Neural progenitor cell (in vitro differentiated cells): ENCODE measurements around the gene RASGRP3. TPM values are rescaled to one million over a fixed set of nuclear protein-coding genes. Genes with fewer than 3 reads are reported as not detected.

Source experiments
- DNase-seq: peaks from one replicate; pipeline ENCODE4 v3.0.0-alpha.2; 2016; ENCODE audit warnings: low spot score
- H2AFZ ChIP-seq: fragments of 200-600 bp; sonication (generic); replicated peaks from 2 replicates; pipeline ENCODE4 v1.6.1; 2016; ENCODE audit warnings: antibody characterized with exemption
- H3F3A ChIP-seq: fragments of 200-600 bp; sonication (generic); 2 replicates; pipeline ENCODE4 v1.6.1; 2016; ENCODE audit warnings: antibody characterized with exemption, low read depth
- H3K27ac ChIP-seq: fragments of 200-600 bp; sonication (generic); 2 replicates; pipeline ENCODE4 v1.5.1; 2016; ENCODE audit warnings: mild to moderate bottlenecking
- H3K27me3 ChIP-seq: fragments of 200-600 bp; sonication (generic); 2 replicates; pipeline ENCODE4 v1.6.1; 2016; ENCODE audit warnings: mild to moderate bottlenecking, moderate library complexity
- H3K36me3 ChIP-seq: fragments of 200-600 bp; sonication (generic); 2 replicates; pipeline ENCODE4 v1.5.1; 2016
- H3K4me1 ChIP-seq: fragments of 200-600 bp; sonication (generic); 2 replicates; pipeline ENCODE4 v1.6.1; 2016; ENCODE audit warnings: mixed run types
- H3K4me2 ChIP-seq: fragments of 200-600 bp; sonication (generic); 2 replicates; pipeline ENCODE4 v1.6.1; 2016
- H3K4me3 ChIP-seq: fragments of 200-600 bp; sonication (generic); 2 replicates; pipeline ENCODE4 v1.5.1; 2016
- H3K79me2 ChIP-seq: fragments of 200-600 bp; sonication (generic); 2 replicates; pipeline ENCODE4 v1.6.1; 2016; ENCODE audit warnings: low read depth
- H3K9ac ChIP-seq: fragments of 200-600 bp; sonication (generic); 2 replicates; pipeline ENCODE4 v1.6.1; 2016
- H3K9me3 ChIP-seq: fragments of 200-600 bp; sonication (generic); 2 replicates; pipeline ENCODE4 v1.5.1; 2016; ENCODE audit warnings: low read depth
- H4K20me1 ChIP-seq: fragments of 200-600 bp; sonication (generic); 2 replicates; pipeline ENCODE4 v1.6.1; 2016; ENCODE audit warnings: low read depth
- H3K27ac Mint-ChIP-seq: 3 replicates; pipeline ENCODE4 v1.8.0; 2021; ENCODE audit warnings: mixed read lengths
- H3K27me3 Mint-ChIP-seq: 2 replicates; pipeline ENCODE4 v1.8.0; 2022; ENCODE audit warnings: low read depth, mild to moderate bottlenecking, inconsistent platforms, moderate library complexity, mixed read lengths; ENCODE audit not compliant: insufficient read depth
- H3K36me3 Mint-ChIP-seq: 3 replicates; pipeline ENCODE4 v1.8.0; 2021; ENCODE audit warnings: mixed read lengths
- H3K4me1 Mint-ChIP-seq: 3 replicates; pipeline ENCODE4 v1.8.0; 2021; ENCODE audit warnings: mixed read lengths
- H3K4me3 Mint-ChIP-seq: 3 replicates; pipeline ENCODE4 v1.8.0; 2021; ENCODE audit warnings: mild to moderate bottlenecking, moderate library complexity, mixed read lengths
- H3K9me3 Mint-ChIP-seq: 3 replicates; pipeline ENCODE4 v1.8.0; 2020; ENCODE audit warnings: mixed read lengths
- EZH2 ChIP-seq: fragments of 200-600 bp; sonication (generic); IDR thresholded peaks from 2 replicates; pipeline ENCODE4 v1.6.1; 2017; ENCODE audit warnings: antibody characterized with exemption, mild to moderate bottlenecking, moderate library complexity
- EZH2phosphoT487 ChIP-seq: fragments of 200-600 bp; sonication (generic); IDR thresholded peaks from 2 replicates; pipeline ENCODE4 v1.6.1; 2017; ENCODE audit warnings: antibody characterized with exemption
- total RNA-seq: library from RNA; depleted of rRNA; stranded (reverse); fragments of >200 nt; gene quantifications from 2 replicates; pipeline ENCODE4 v1.2.3, GENCODE V29; 2015; ENCODE audit warnings: low replicate concordance
- TF ChIP-seq, protein P1 (sequence below): fragments of 200-600 bp; sonication (generic); IDR thresholded peaks from 2 replicates; pipeline ENCODE4 v1.5.1; 2017; ENCODE audit warnings: antibody characterized with exemption, mild to moderate bottlenecking

The RASGRP3 gene
- total RNA-seq, 1 donor from 2014 or later, result not detected

DNA sequence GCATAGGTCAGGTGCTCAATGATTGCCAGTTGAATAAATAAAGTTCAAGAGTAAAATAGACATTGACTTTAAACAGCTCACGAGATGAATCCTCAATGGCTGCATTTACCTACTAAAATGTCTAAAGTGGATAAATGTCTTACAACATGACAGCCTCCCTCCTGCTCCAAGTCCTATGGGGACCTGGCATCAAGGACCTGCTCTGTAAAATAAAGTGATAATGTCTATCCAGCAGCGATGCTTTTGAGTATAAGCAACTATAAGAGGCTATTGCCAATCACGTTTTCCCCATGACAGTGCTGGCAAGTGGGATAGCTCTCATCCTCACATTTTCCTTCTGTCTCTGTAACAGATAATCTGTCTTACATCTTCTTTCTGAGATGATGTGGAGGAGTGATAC lies 37.0 kb downstream of the RASGRP3 start:
- H3K9ac ChIP-seq, result no peak overlapping the region
- H3K27ac Mint-ChIP-seq, result no peak overlapping the region
- no peaks in the 10 kb centered on the region for H3K36me3 Mint-ChIP-seq
- H2AFZ ChIP-seq, result no peak overlapping the region
- no peak overlapping the region for H3K27ac ChIP-seq
- H3K9me3 Mint-ChIP-seq, result no peaks in the 10 kb centered on the region
- no peak overlapping the region for H3K4me3 Mint-ChIP-seq
- H3K79me2 ChIP-seq, result no peaks in the 10 kb centered on the region
- TF ChIP-seq EZH2, result no peak
- TF ChIP-seq, protein P1, sequence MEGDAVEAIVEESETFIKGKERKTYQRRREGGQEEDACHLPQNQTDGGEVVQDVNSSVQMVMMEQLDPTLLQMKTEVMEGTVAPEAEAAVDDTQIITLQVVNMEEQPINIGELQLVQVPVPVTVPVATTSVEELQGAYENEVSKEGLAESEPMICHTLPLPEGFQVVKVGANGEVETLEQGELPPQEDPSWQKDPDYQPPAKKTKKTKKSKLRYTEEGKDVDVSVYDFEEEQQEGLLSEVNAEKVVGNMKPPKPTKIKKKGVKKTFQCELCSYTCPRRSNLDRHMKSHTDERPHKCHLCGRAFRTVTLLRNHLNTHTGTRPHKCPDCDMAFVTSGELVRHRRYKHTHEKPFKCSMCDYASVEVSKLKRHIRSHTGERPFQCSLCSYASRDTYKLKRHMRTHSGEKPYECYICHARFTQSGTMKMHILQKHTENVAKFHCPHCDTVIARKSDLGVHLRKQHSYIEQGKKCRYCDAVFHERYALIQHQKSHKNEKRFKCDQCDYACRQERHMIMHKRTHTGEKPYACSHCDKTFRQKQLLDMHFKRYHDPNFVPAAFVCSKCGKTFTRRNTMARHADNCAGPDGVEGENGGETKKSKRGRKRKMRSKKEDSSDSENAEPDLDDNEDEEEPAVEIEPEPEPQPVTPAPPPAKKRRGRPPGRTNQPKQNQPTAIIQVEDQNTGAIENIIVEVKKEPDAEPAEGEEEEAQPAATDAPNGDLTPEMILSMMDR, result no peak
- TF ChIP-seq EZH2phosphoT487, result no peak
- no peak for DNase-seq
- H3K27me3 ChIP-seq, result no peaks in the 10 kb centered on the region
- no peaks in the 10 kb centered on the region for H3K36me3 ChIP-seq
- no peaks in the 10 kb centered on the region for H3K4me1 ChIP-seq
- no peaks in the 10 kb centered on the region for H3F3A ChIP-seq
- H4K20me1 ChIP-seq, result no peaks in the 10 kb centered on the region
- no peak overlapping the region for H3K4me3 ChIP-seq
- H3K9me3 ChIP-seq, result no peaks in the 10 kb centered on the region
- H3K27me3 Mint-ChIP-seq, result no peaks in the 10 kb centered on the region
- no peak overlapping the region for H3K4me2 ChIP-seq
- no peaks in the 10 kb centered on the region for H3K4me1 Mint-ChIP-seq

DNA sequence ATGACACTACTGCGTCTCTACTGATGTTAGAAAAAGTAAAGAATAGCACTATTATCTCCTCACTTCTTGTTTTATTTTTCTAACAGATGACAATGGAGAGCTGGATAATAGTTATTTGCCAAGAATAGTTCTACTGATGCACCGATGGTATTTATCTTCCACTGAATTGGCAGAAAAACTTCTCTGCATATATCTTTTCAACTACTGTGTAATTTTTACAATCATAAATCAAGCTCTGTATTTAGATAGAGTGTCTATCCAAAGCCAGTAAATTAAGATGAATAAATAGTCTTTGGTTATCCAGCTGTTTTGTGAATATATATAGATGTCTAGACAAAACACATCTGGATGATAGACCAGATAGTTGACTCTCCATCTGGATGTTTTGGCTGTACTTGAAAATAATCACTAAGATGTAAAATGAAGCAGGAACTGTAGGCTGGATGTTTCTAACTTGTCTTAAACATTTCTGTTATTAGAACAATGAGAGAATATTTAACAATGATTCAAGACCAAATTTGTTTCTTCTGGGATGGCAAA lies 40.1 kb downstream of the RASGRP3 start:
- H3K9me3 ChIP-seq, result no peaks in the 10 kb centered on the region

DNA sequence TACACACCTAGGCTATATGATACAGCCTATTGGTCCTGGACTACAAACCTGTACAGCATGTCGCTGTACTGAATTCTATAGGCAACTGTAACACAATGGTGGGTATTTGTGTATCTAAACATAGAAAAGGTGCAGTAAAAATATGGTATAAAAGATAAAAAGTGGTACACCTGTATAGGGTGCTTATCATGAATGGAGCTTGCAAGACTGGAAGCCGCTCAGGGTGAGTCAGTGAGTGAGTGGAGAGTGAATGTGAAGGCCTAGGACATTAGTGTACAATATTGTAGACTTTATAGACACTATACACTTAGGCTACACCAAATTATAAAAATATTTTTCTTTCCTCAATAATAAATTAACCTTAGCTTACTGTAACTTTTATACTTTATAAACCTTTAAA lies 41.8 kb downstream of the RASGRP3 start:
- Histone ChIP-seq H3K27ac (no peak overlapping the region), H3F3A (no peaks in the 10 kb centered on the region), H3K36me3 (no peaks in the 10 kb centered on the region), H3K4me3 (no peak overlapping the region), H4K20me1 (no peaks in the 10 kb centered on the region), H2AFZ (no peak overlapping the region), H3K27me3 (no peaks in the 10 kb centered on the region), H3K9me3 (no peaks in the 10 kb centered on the region), H3K79me2 (no peaks in the 10 kb centered on the region), H3K4me1 (no peaks in the 10 kb centered on the region), H3K9ac (no peak overlapping the region), H3K4me2 (no peak overlapping the region)
- H3K9me3 Mint-ChIP-seq, result no peaks in the 10 kb centered on the region
- no peak overlapping the region for H3K27ac Mint-ChIP-seq
- TF ChIP-seq, protein P1, result no peak
- TF ChIP-seq EZH2 (no peak), EZH2phosphoT487 (no peak)
- H3K27me3 Mint-ChIP-seq, result peaks cover 8% of the 10 kb centered on the region
- no peak overlapping the region for H3K4me3 Mint-ChIP-seq
- DNase-seq, result no peak
- H3K36me3 Mint-ChIP-seq, result no peaks in the 10 kb centered on the region
- peaks cover 7% of the 10 kb centered on the region for H3K4me1 Mint-ChIP-seq

More for the DNA sequence above, 40.1 kb downstream of the RASGRP3 start:
- H3K4me1 Mint-ChIP-seq, result no peaks in the 10 kb centered on the region
- no peak overlapping the region for H3K4me3 Mint-ChIP-seq
- peaks cover 4% of the 10 kb centered on the region for H3K27me3 Mint-ChIP-seq
- no peaks in the 10 kb centered on the region for H3K27me3 ChIP-seq
- no peaks in the 10 kb centered on the region for H3K36me3 ChIP-seq
- no peak overlapping the region for H3K27ac Mint-ChIP-seq
- no peaks in the 10 kb centered on the region for H3K9me3 Mint-ChIP-seq
- no peaks in the 10 kb centered on the region for H4K20me1 ChIP-seq
- H3K4me2 ChIP-seq, result no peak overlapping the region
- H2AFZ ChIP-seq, result no peak overlapping the region
- no peak overlapping the region for H3K27ac ChIP-seq
- H3K9ac ChIP-seq, result no peak overlapping the region
- H3K4me3 ChIP-seq, result no peak overlapping the region
- no peak for DNase-seq
- H3K36me3 Mint-ChIP-seq, result no peaks in the 10 kb centered on the region
- no peaks in the 10 kb centered on the region for H3F3A ChIP-seq
- TF ChIP-seq EZH2, result no peak
- TF ChIP-seq EZH2phosphoT487, result no peak
- TF ChIP-seq, protein P1, result no peak
- no peaks in the 10 kb centered on the region for H3K79me2 ChIP-seq
- H3K4me1 ChIP-seq, result no peaks in the 10 kb centered on the region
